NCI-H1105 (cell line): ENCODE results near the gene AARS2.

ENCODE experiments used
- DNase-seq: peaks from one replicate; lab custom pipeline; 2025; lab: John Stamatoyannopoulos, UW

AARS2 gene

DNA sequence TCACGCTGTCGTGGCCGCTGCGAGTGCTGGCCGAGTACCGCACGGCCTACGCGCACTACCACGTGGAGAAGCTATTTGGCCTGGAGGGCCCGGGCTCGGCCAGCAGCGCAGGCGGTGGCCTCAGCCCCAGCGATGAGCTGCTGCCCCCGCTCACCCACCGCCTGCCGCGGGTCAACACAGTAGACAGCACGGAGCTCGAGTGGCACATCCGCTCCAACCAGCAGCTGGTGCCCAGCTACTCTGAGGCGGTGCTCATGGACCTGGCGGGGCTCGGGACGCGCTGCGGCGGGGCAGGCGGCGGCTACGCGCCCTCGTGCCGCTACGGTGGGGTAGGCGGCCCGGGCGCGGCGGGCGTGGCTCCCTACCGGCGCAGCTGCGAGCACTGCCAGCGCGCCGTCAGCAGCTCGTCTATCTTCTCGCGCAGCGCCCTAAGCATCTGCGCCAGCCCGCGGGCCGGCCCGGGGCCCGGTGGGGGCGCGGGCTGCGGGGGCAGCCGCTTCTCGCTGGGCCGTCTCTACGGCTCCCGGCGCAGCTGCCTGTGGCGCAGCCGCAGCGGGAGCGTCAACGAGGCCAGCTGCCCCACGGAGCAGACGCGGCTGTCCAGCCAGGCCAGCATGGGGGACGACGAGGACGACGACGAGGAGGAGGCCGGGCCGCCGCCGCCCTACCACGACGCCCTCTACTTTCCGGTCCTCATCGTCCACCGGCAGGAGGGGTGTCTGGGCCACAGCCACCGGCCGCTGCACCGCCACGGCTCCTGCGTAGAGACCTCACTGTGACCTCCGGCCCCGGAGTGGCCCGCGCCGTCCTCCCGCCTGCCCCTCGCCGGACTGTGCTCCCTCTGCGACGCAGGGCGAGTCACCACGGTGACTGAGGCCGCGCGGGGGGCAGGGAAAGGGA, 37.1 kb downstream of the AARS2 start:
- DNase-seq, result no peak

DNA sequence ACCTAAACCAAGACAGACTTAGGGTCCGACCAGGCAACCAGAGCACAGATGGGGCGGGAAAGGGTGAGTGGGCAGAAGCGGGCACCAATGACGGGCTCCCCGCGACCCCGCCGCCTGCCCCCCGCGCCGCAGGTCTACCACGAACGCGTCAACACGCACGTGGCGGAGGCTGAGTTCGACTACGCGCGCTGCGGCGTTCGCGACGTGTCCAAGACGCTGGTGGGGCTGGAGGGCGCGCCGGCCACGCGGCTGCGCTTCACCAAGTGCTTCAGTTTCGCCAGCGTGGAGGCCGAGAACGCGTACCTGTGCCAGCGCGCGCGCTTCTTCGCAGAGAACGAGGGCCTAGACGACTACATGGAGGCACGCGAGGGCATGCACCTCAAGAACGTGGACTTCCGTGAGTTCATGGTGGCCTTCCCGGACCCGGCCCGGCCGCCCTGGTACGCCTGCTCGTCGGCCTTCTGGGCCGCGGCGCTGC, 37.8 kb downstream of the AARS2 start:
- no peak for DNase-seq

DNA sequence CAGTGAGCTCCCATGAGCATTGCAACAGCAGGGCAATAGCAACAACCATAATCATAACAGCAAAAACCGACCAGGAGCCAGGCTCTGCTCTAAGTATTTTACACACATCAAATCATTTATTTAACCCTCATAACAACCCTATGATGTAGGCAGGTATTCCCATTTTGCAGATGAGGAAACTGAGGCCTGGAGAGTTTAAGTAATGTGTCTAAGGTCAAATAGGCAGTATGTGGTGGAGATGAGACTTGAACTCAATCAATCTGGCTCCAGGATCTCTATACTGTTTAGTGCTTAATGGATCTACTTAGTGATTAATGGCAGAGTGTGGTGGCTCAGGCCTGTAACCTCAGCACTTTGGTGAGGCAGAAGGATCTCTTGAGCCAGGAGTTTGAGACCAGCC, 39.5 kb downstream of the AARS2 start:
- no peak for DNase-seq

DNA sequence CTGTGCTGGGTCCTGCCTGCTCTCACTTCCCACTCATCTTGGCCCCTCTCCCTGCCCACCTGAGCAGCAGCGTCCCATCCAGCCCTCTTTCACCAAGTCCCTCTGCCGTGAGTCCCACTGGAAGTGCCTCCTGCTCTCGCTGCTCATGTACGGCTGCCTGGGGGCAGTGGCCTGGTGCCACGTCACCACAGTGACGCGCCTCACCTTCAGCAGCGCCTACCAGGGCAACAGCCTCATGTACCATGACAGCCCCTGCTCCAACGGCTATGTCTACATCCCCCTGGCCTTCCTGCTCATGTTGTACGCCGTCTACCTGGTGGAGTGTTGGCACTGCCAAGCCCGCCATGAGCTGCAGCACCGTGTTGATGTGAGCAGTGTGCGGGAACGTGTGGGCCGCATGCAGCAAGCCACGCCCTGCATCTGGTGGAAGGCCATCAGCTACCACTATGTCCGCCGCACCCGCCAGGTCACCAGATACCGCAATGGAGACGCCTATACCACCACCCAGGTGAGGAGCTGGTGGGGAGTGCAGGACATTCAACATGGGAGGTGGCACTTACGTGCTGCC, 40.1 kb downstream of the AARS2 start:
- no peak for DNase-seq

DNA sequence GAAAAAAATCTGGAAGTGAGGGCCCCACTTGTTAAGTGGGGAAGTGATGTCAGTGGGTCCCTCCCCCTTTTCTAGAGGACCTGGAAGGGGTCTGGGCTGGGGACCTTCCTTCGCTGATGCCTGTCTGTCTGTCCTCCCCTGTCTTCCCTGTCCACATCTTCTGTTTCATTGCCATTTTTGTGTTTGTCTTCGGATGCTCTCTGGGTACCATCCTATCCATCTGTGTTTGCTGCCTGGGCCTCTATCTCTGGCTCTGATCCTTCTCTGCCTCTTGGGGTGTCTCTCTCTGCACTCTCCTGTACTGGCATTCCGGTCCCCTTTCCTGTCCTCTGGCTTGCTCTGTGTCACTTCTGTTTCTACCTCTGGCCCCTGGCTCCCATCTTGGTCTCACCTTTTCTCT, 40.6 kb downstream of the AARS2 start:
- DNase-seq, result no peak

DNA sequence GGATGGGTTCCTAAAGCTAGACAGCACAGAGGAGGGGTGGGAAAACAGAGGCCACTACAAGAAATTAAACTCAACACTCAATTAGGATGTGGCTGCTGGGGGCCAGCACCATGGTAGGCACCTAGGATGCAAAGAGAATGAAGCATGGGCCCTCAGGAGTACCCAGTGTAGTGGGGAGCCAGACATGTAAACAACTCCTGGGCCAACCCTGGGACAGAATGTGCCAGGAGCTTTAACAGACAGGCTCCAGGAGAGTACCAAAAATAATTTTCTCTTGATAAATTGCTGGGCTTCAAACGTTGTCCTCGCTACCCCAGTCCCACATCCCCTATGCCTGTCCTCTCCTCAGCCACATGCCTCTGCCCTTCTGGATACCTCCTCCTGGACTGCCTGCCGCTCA, 41.2 kb downstream of the AARS2 start:
- DNase-seq, result no peak

DNA sequence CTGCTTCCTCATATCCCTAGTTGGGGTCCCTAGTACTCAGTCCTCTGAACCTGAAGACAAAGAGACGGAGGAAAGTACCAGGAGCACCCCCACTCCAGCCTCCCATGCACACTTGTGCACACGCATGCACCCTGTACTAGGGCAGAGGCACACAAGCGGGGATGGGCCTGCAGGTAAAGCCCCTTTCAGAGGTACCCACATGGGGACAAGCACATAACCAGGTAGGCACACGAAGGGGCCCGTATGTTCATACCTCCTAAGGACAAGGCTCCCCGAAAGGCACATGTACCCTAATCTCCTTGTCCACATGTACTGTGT, 41.8 kb downstream of the AARS2 start:
- DNase-seq, result no peak

DNA sequence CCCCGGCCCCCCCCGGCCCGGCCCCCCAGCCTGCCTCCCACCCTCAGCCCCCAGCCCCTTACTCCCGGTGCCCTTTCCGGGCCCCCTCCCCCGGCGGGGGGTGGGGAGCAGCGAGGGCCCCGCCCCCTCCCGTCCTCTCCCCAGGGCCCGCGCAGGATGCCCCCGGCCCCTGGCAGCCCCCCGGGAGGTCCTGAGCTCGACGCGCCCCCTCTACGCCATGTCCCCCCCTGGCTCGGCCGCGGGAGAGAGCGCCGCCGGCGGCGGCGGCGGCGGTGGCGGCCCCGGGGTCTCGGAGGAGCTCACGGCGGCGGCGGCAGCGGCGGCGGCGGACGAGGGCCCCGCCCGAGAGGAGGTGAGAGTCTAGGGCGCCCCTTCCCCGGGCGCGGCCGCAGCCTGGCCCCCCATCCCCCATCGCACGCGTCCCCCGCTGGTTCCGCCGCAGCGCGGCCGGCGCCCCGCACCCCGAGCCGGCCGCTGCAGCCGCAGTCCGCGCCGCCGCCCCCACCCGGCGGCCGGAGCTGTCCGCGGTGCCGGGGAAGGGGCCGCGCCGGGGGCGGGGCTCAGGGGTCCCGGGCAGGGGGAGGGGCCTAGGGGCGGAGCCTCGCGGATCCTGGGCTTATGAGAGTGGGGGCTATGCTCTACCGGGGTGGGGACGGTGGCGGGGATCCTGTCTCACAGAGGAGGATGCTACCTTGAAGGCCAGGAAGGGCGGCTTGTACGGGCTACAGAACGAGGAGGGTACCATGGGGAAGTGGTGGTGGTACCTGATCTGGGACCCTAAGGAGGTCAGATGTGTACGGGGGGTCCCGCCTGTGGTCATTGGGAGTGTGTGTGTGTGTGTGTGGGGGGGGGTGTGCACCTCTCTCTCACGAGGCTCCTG, 42.4 kb downstream of the AARS2 start:
- DNase-seq, result peak; percentile 45

DNA sequence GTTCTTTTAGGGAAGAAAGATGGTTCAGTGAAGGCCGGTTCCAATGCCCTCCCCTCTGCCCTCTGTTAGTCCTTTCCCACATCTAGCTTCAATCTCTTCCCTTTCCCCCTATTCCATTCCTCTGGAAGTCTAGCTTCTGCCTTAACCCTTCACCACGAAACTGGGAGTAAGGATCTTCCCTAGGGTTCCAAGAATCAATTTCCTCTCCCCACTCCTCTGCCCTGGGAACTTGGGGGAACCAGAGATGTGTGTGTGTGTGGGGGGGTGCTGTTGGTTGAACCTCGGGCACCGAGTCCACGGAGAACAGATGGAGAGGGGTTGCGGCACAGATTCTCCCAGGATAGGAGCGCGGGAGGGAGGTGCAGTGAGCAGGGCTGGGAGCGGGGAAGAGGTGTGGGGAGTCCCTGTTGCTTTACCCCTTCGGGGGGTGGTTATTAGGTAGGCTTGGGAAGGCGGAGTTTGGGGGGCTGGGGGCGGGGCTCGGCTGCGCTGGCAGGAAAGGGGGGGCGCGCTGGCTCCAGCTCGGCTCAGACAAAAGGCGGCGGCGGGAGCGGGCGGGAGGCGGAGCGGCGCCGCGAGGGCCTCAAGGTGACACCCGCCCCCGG, 43.1 kb downstream of the AARS2 start, which contains the start of gene TMEM151B:
Gene TMEM151B (plus strand): TSS at position 530 of the 605 bp plus-strand sequence. CDS start 293 bp downstream, outside the sequence.
- DNase-seq, result peak; percentile 43

DNA sequence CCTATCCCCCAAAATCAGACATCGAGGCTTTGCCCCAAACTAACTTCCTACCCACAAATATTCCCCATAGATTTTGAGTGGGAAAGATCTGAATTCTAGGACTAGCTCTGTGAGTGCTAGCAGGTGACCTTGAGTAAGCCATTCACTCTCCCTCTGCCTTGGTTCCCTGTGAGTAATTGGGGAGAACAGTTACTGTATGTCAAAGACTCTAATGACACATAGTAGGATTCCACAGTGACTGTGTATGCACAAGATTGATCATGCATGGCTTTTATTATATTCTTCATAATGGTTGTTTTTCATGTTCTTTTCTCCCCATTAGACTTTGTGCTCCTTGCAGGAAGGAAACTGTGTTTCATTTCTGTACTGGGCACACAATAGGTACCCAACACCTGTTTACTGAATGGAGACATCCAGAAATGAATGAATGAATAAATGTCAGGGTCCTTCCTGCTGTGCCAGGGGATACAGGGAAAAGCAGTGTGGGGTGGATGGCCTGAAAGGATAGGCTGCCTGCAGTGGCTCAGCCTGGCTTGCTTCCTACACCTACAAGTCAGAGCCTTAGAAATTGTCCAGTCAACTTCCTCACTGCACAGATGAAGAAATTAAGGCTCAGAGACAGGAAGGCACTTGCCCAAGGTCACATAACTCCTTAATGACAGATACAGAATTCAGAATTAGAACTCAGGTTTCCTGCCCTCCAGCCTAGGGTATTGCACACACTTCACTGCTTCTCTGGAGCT, 43.8 kb downstream of the AARS2 start:
- DNase-seq, result no peak

DNA sequence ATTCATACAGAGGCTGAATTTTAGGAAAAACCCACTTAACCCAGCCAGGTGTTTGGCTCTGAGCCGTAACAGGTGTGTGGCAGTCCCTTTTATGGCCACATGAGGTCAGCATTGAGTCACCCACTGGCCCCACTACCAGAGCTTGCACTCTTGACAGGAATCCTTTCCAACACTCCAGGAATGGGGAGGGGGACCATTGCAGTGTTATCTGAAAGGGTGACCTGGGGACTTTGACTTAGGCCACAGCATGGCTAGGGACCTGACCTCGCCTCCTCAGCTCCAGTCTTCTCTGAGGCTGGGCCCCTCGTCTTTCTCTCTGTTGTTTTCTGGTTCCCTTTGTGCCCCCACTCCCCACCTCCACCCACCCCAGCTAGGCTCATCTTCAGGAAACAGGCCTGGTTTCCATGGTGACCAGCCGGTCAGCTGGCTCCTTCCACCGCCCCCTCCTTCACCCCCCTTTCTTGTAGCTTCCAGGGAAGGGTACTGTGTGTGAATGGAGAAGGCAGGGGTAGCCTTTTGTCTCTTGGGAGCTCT, 45.0 kb downstream of the AARS2 start:
- peak; percentile 59 for DNase-seq

DNA sequence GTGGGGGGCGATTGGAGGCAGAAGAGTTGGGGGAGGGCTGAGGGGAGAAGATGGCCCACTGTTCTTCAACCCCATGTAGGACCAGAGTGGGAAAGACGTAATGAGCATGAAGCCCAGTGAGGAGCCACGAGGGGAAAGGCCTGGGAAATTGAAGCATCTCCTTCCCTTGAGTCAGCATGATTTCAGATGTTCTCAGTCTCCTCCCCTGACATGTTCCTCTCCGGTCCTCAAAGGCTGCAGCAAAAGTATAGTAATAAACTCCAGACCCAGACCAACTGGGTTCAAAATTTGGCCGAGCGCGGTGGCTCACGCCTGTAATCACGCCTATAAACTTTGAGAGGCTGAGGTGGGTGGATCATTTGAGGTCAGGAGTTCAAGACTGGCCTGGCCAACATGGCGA, 45.9 kb downstream of the AARS2 start:
- DNase-seq, result no peak

DNA sequence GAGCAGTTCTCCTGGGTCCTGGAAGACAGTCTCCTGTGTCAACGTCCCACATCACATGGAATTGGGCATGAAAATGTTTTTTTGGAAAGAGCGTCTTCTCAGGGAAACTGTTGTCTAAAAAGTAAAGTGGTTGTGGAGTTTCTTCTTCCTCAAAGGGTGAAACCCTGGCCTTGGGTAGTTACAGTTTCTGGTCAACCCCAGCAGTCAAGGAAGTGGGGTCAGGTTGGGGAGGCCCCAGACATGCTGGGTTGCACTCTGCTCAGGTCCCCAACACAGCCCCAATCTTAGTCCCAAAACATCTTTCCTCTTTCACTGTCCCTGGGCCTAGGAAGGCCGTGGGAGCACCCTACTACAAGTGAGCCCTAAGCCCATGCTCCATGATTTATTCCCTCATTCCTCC, 46.8 kb downstream of the AARS2 start:
- no peak for DNase-seq

DNA sequence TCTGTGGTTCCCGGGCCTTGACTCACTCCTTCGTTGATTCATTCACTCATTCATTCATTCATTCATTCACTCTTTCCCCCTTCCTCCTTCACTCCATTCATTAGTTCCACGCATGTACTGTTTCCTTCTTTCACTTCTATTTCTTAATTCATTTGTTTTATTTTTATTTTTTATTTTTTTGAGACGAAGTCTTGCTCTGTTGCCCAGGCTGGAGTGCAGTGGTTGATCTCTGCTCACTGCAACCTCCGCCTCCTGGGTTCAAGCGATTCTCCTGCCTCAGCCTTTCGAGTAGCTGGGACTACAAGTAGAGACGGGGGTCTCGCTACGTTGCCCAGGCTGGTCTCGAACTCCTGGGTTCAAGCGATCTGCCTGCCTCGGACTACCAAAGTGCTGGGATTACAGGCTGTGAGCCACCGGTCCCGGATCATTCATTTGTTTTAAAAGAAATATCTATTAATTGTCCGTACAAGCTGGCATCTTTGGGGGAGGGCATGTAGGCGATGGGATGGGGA, 47.4 kb downstream of the AARS2 start:
- DNase-seq, result no peak

DNA sequence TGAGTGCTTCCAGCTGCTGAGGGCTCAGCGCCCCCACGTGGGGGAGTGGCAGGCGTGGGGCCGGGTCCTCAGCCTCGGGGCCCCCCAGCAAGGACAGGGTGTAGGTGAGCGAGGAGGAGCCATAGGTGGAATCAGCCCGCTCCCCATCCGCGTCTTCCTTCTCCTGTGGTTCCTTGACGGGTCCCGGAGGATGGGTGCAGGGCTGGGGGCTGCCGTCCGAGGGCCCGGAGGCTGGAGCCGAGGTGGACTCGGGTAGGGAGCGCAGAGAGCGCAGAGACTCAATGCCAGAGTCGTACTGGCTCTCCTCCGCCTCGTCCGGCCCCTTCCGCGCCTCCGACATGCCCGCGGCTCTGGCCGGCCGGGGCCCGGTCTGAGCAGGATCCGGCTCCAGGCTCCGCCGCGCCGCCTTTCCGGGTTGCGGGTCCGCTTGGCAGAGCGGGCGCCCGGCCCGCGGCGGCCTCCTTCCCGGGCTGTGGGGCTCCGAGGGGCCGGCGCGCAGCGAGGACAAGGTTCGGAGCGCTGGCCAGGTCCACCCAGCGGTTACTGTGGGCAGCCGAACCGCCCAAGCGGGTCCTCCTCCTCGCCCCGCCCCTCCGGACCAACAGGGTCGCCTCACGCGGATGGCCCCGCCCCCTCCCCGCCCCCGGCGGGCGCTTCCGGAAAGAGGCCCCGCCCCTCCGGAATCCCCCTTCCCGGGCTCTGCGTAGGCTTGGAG, 48.0 kb downstream of the AARS2 start, which contains the start of gene NFKBIE:
Gene NFKBIE (minus strand): TSS at position 545 of the 715 bp plus-strand sequence. CDS start 205 bp downstream, at position 340.
- DNase-seq, result peak; percentile 88

DNA sequence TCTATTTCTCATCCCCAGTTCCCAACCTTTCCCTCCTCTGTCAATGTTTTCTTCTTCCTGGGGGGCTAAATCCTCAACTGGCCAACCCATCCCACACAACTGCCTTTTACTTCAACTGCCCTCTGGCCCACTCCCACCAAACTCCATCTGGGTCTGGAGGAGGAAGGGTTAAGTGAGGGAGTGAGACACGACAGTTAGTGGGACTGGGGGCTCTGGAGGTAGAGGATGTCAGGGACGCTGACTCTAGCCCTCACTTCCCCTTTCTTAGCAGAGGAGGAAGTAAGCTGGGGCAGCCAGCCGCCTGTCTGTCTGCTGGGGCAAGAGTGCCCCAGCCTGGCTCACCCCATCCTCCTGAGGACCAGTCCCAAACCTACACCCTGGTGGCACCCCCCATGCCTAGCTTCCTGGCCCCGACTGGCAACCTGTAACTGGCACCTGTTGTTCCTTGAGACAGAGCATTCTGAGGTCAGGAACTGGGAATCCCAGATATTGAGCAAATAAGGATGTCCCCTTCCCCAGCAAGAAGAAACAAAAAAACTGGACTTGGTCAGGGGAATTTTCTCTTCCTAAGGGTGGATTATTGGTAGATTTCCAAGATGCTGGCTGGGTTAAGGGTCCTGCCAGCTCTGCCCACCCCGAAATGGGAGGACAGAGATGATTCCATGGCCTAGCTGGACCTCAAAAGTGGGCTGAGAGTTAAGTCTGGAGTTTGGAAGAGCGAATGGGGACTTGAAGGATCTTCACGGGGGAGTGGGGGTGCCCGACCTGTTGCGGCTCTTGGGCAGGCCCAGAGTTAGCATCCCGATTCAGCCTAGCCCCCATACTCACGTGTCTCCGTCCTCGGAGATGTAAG, 48.8 kb downstream of the AARS2 start:
- no peak for DNase-seq

DNA sequence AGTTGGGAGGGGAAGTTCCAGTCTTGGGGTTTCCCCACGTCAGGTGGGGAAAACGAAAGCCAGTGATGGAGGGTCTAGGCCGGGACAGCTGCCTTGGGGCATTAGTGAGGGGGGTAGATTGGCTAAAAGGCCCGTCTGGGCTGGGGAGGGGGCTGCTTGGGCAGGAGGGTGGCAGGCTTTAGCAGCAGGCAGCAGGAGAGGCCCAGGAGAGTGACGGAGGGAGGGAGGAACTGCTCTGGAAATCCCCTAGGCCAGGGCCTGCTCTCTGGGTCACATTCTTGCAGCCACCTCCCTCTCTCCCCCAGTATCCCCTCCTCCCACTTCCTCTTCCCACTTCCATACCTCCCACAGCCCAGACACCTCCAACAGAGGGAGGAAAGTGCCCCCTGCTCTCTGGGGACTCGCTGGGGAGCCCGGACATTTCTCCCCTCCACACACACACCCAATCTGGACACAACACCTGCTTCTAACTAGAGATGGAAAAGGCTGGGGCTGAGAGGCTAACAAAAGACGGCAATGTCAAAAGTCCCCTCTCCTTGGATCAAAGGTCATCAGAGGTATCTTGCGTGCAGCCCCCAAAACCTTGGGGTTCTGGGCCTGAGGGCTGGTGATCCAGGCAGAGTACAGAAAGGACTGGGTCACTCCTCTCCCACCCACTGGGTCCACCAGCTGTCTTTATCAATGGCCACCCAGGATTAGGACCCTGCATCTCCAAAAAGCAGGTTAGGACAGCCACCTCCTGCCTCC, 49.6 kb downstream of the AARS2 start:
- DNase-seq, result no peak
